ENCODE results near the gene LRRC4B. TPM values are rescaled to one million over a fixed set of nuclear protein-coding genes. Genes with fewer than 3 reads are reported as not detected.

Gene LRRC4B
- polyA plus RNA-seq, 1 of the 3 experiments (the other 2 are of a cell fraction) = 6.9 TPM

- DNase-seq = no peak
- Histone ChIP-seq H3K27me3 (ENCODE audit: insufficient read depth) (peaks cover 5% of the 10 kb centered on the region; the same call in 1 of the 2 replicates), H3K36me3 (replicated peaks in 1 of 2; ENCODE audit: control insufficient read depth in 1 of 2, insufficient read depth in 2 of 2, low read length in 1 of 2) (no peaks in the 10 kb centered on the region), H3K27ac (ENCODE audit: low read depth in 2 of 2, low read length in 1 of 2) (no peak overlapping the region), H3K9ac (no peak overlapping the region), H3K9me2 (no peaks in the 10 kb centered on the region), H4K20me1 (ENCODE audit: insufficient read depth) (no peaks in the 10 kb centered on the region), H2AFZ (ENCODE audit: low read depth) (no peak overlapping the region), H3K79me2 (ENCODE audit: insufficient read depth) (no peaks in the 10 kb centered on the region), H3K9me3 (no peaks in the 10 kb centered on the region), H3K4me2 (no peak overlapping the region), H3K4me3 (ENCODE audit: low read depth in 2 of 2, low read length in 1 of 2) (no peak overlapping the region), H3F3A (replicated peaks; ENCODE audit: insufficient read depth) (no peaks in the 10 kb centered on the region), H3K4me1 (ENCODE audit: control insufficient read depth in 1 of 2, insufficient read depth in 2 of 2, low read depth in 1 of 2, low read length in 1 of 2) (peaks cover 0 to 3% of the 10 kb centered on the region in 2 experiments; a peak in 1 of 4 replicates)
- 28% methylated on average over 8 of the region's 8 CpGs for WGBS (ENCODE audit: low lambda C conversion rate)
- TF ChIP-seq, protein P1, sequence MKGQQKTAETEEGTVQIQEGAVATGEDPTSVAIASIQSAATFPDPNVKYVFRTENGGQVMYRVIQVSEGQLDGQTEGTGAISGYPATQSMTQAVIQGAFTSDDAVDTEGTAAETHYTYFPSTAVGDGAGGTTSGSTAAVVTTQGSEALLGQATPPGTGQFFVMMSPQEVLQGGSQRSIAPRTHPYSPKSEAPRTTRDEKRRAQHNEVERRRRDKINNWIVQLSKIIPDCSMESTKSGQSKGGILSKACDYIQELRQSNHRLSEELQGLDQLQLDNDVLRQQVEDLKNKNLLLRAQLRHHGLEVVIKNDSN (IDR thresholded peaks at IDR 0.05; ENCODE audit: borderline replicate concordance, low read depth) = no peak
- TF ChIP-seq NFIC (IDR thresholded peaks at IDR 0.05; ENCODE audit: borderline replicate concordance) (no peak), POLR2AphosphoS5 (IDR thresholded peaks at IDR 0.05; ENCODE audit: low read depth, low read length) (no peak), FOSL2 (IDR thresholded peaks at IDR 0.05; ENCODE audit: borderline replicate concordance, low read depth) (no peak), MEF2A (IDR thresholded peaks at IDR 0.05; ENCODE audit: borderline replicate concordance, low read depth) (no peak)
- TF ChIP-seq, protein P2, sequence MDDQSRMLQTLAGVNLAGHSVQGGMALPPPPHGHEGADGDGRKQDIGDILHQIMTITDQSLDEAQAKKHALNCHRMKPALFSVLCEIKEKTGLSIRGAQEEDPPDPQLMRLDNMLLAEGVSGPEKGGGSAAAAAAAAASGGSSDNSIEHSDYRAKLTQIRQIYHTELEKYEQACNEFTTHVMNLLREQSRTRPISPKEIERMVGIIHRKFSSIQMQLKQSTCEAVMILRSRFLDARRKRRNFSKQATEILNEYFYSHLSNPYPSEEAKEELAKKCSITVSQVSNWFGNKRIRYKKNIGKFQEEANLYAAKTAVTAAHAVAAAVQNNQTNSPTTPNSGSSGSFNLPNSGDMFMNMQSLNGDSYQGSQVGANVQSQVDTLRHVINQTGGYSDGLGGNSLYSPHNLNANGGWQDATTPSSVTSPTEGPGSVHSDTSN (IDR thresholded peaks at IDR 0.05) = no peak
- POLR2A ChIA-PET = no interaction called here
- CTCF ChIA-PET = no interaction called here
Observed at GRCh38 chr19:50493171-50493570, 75.1 kb downstream of the LRRC4B start.

DNA sequence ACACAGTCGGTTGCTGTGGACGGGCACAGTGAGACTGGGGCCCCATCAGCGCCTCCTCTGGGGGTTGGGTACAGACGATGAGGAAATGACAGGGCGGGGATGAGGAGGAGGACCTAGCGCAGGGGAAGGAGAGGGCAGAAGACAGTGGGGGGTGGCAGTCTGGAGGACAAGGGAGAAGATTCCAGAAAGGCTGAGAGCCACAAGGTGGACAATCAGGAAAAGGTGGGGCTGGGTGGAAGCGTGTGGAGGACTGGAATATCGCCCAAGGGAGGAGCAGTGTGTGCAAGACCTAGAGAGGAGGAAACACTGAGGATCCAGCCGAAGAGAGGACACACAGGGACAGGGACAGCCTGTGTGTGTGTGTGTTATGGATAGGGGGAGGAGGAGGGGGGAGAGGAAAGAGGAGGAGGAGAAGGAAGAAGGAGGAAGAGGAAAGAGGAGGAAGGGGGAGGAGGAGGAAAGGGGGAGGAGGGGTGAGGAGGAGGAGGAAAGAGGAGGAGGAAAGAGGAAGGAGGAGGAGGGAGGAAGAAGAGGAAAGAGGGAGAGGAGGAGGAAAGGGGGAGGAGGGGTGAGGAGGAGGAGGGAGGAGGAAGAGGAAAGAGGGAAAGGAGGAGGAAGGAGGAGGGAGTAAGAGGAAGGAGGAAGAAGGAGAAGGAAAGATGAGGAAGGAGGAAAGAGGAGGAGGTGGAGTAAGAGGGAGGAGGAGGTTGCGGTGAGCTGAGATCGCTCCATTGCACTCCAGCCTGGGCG, 75.8 kb downstream of the LRRC4B start:
- 23% methylated on average over 11 of the region's 12 CpGs for WGBS (ENCODE audit: low lambda C conversion rate)
- no peak for TF ChIP-seq GATA2 (CRISPR knock-in tag; IDR thresholded peaks at IDR 0.05)
- TF ChIP-seq JUND (IDR thresholded peaks at IDR 0.05) = no peak
- no peak for TF ChIP-seq POLR2AphosphoS5 (IDR thresholded peaks at IDR 0.05; ENCODE audit: low read depth, low read length)
- TF ChIP-seq CHD2 (IDR thresholded peaks at IDR 0.05; ENCODE audit: low read length, partially characterized antibody) = no peak
- no peak for TF ChIP-seq YY1 (IDR thresholded peaks at IDR 0.05; ENCODE audit: low read depth)
- no peak for TF ChIP-seq EZH2phosphoT487 (IDR thresholded peaks at IDR 0.05; ENCODE audit: borderline replicate concordance, low read depth)
- no peak for TF ChIP-seq FOSL2 (IDR thresholded peaks at IDR 0.05; ENCODE audit: borderline replicate concordance, low read depth)
- no peak for TF ChIP-seq FOXM1 (IDR thresholded peaks at IDR 0.05; ENCODE audit: low read depth)
- TF ChIP-seq ELF1 (IDR thresholded peaks at IDR 0.05) = no peak
- TF ChIP-seq, protein P3, sequence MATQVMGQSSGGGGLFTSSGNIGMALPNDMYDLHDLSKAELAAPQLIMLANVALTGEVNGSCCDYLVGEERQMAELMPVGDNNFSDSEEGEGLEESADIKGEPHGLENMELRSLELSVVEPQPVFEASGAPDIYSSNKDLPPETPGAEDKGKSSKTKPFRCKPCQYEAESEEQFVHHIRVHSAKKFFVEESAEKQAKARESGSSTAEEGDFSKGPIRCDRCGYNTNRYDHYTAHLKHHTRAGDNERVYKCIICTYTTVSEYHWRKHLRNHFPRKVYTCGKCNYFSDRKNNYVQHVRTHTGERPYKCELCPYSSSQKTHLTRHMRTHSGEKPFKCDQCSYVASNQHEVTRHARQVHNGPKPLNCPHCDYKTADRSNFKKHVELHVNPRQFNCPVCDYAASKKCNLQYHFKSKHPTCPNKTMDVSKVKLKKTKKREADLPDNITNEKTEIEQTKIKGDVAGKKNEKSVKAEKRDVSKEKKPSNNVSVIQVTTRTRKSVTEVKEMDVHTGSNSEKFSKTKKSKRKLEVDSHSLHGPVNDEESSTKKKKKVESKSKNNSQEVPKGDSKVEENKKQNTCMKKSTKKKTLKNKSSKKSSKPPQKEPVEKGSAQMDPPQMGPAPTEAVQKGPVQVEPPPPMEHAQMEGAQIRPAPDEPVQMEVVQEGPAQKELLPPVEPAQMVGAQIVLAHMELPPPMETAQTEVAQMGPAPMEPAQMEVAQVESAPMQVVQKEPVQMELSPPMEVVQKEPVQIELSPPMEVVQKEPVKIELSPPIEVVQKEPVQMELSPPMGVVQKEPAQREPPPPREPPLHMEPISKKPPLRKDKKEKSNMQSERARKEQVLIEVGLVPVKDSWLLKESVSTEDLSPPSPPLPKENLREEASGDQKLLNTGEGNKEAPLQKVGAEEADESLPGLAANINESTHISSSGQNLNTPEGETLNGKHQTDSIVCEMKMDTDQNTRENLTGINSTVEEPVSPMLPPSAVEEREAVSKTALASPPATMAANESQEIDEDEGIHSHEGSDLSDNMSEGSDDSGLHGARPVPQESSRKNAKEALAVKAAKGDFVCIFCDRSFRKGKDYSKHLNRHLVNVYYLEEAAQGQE (IDR thresholded peaks at IDR 0.05; ENCODE audit: low read depth, low read length) = no peak
- TF ChIP-seq NFIC (IDR thresholded peaks at IDR 0.05; ENCODE audit: borderline replicate concordance) = no peak
- H3K27ac ChIP-seq (ENCODE audit: low read depth in 2 of 2, low read length in 1 of 2) = no peak overlapping the region
- H3K4me2 ChIP-seq = no peak overlapping the region
- peaks cover 0 to 3% of the 10 kb centered on the region in 2 experiments; a peak in 1 of 4 replicates for H3K4me1 ChIP-seq (ENCODE audit: control insufficient read depth in 1 of 2, insufficient read depth in 2 of 2, low read depth in 1 of 2, low read length in 1 of 2)
- H3K9me3 ChIP-seq = no peaks in the 10 kb centered on the region
- H3F3A ChIP-seq (replicated peaks; ENCODE audit: insufficient read depth) = no peaks in the 10 kb centered on the region
- no peaks in the 10 kb centered on the region for H3K9me2 ChIP-seq
- H3K79me2 ChIP-seq (ENCODE audit: insufficient read depth) = no peaks in the 10 kb centered on the region
- peak; percentile 53 for DNase-seq
- H3K4me3 ChIP-seq (ENCODE audit: low read depth in 2 of 2, low read length in 1 of 2) = no peak overlapping the region
- H3K9ac ChIP-seq = no peak overlapping the region
- ChIA-PET POLR2A (no interaction called here), CTCF (no interaction called here)
- H4K20me1 ChIP-seq (ENCODE audit: insufficient read depth) = no peaks in the 10 kb centered on the region
- peaks cover 5% of the 10 kb centered on the region; the same call in 1 of the 2 replicates for H3K27me3 ChIP-seq (ENCODE audit: insufficient read depth)
- no peak overlapping the region for H2AFZ ChIP-seq (ENCODE audit: low read depth)
- H3K36me3 ChIP-seq (replicated peaks in 1 of 2; ENCODE audit: control insufficient read depth in 1 of 2, insufficient read depth in 2 of 2, low read length in 1 of 2) = no peaks in the 10 kb centered on the region

Measured in SK-N-SH (cell line).